ENCODE data around the gene ADGRF3.

GRCh38 chr2:26270373-26270772 is 76.2 kb downstream of the ADGRF3 start:
- no peak for TF ChIP-seq CTCF (IDR thresholded peaks at IDR 0.05)
- no peak for TF ChIP-seq POLR2AphosphoS5 (IDR thresholded peaks at IDR 0.05; ENCODE audit: low read depth, low read length)
